K562 (cell line): ENCODE data around the gene THAP2. TPM values are rescaled to one million over a fixed set of nuclear protein-coding genes. Genes with fewer than 3 reads are reported as not detected.

Experiments used
- CBFA2T3 ChIP-seq: fragments of 450-650 bp; IDR thresholded peaks from 2 replicates; pipeline ENCODE4 v1.6.1; 2017
- CBFB ChIP-seq: sonication (generic); formaldehyde crosslinking; IDR thresholded peaks from 2 replicates; pipeline ENCODE4 v1.4.0; 2020; ENCODE audit warnings: mild to moderate bottlenecking, missing genetic modification reagents
- CBX8 ChIP-seq: fragments of 200-600 bp; sonication (generic); IDR thresholded peaks from 2 replicates; pipeline ENCODE4 v1.6.1; 2012; ENCODE audit warnings: borderline replicate concordance, mixed run types, low read depth, mild to moderate bottlenecking, moderate library complexity, mixed read lengths, low read length, control low read depth, inconsistent platforms; ENCODE audit not compliant: poor library complexity, severe bottlenecking; ENCODE audit errors: extremely low read depth
- CHD4 ChIP-seq: fragments of 200-600 bp; sonication (generic); IDR thresholded peaks from 3 replicates; pipeline ENCODE4 v1.6.1; 2012; ENCODE audit warnings: low read depth, mild to moderate bottlenecking, mixed read lengths, low read length, inconsistent platforms; ENCODE audit not compliant: insufficient read depth, insufficient replicate concordance, poor library complexity, severe bottlenecking
- E2F3 ChIP-seq: fragments of 250-450 bp; sonication (Bioruptor Pico); IDR thresholded peaks from 2 replicates; pipeline ENCODE4 v1.4.0; 2020; ENCODE audit warnings: mild to moderate bottlenecking
- GABPA ChIP-seq: fragments of 200-800 bp; sonication (Bioruptor generic); conservative IDR thresholded peaks from 2 replicates; pipeline ENCODE4 v1.6.1; 2016; ENCODE audit warnings: low read depth, missing genetic modification characterization, missing compliant biosample characterization
- GTF2E2 ChIP-seq: fragments of 200-800 bp; sonication (Bioruptor generic); IDR thresholded peaks from 2 replicates; pipeline ENCODE4 v1.6.1; 2016; ENCODE audit warnings: missing genetic modification characterization, missing compliant biosample characterization
- HCFC1 ChIP-seq: IDR thresholded peaks from 2 replicates; pipeline ENCODE4 v1.6.1; 2012; ENCODE audit warnings: low read depth, low read length, improper control_type of control experiment
- IFI16 ChIP-seq: fragments of 250-450 bp; sonication (Bioruptor Pico); IDR thresholded peaks from 2 replicates; pipeline ENCODE4 v2.1.2; 2022; ENCODE audit warnings: mild to moderate bottlenecking, inconsistent platforms
- KAT2B ChIP-seq: IDR thresholded peaks from one replicate; pipeline ENCODE4 v1.6.1; 2012; ENCODE audit warnings: low read depth, mild to moderate bottlenecking, control low read depth, inconsistent platforms, low read length, moderate library complexity
- MTA1 ChIP-seq: fragments of 450-650 bp; IDR thresholded peaks from 2 replicates; pipeline ENCODE4 v1.6.1; 2017; ENCODE audit warnings: borderline replicate concordance
- NCOR1 ChIP-seq: fragments of 450-650 bp; IDR thresholded peaks from 2 replicates; pipeline ENCODE4 v1.6.1; 2016; ENCODE audit warnings: mild to moderate bottlenecking, moderate library complexity
- NUFIP1 ChIP-seq: fragments of 450-650 bp; IDR thresholded peaks from 2 replicates; pipeline ENCODE4 v1.6.1; 2018; ENCODE audit not compliant: partially characterized antibody
- POLR3G ChIP-seq: IDR thresholded peaks from 2 replicates; pipeline ENCODE4 v1.6.1; 2011; ENCODE audit not compliant: insufficient read length, insufficient replicate concordance; ENCODE audit errors: extremely low read depth
- RBM17 ChIP-seq: fragments of 200-400 bp; formaldehyde crosslinking; IDR thresholded peaks from 2 replicates; pipeline ENCODE4 v1.6.1; 2017; ENCODE audit warnings: low read depth, mild to moderate bottlenecking, low read length, borderline replicate concordance
- RBM34 ChIP-seq: fragments of 200-400 bp; formaldehyde crosslinking; IDR thresholded peaks from 2 replicates; pipeline ENCODE4 v1.6.1; 2018; ENCODE audit warnings: low read length, borderline replicate concordance; ENCODE audit not compliant: insufficient read depth
- SMARCE1 ChIP-seq: fragments of 450-650 bp; IDR thresholded peaks from 2 replicates; pipeline ENCODE4 v1.7.1; 2016; ENCODE audit warnings: mild to moderate bottlenecking
- TAF1 ChIP-seq: IDR thresholded peaks from 2 replicates; pipeline ENCODE4 v1.6.1; 2011; ENCODE audit warnings: mild to moderate bottlenecking, low read length, moderate library complexity; ENCODE audit not compliant: insufficient read depth, control insufficient read depth, severe bottlenecking; ENCODE audit errors: extremely low read depth
- TBP ChIP-seq: optimal IDR thresholded peaks from 2 replicates; pipeline ENCODE3; 2011; ENCODE audit warnings: low read depth, low read length, improper control_type of control experiment
- TCF7 ChIP-seq: sonication (generic); IDR thresholded peaks from 2 replicates; pipeline ENCODE4 v1.6.1; 2016; ENCODE audit warnings: antibody characterized with exemption, borderline replicate concordance
- ZNF217 ChIP-seq: sonication (generic); formaldehyde crosslinking; IDR thresholded peaks from 2 replicates; pipeline ENCODE4 v1.8.0; 2022; ENCODE audit warnings: mild to moderate bottlenecking, missing genetic modification reagents
- ZNF24 ChIP-seq: fragments of 450-650 bp; IDR thresholded peaks from 2 replicates; pipeline ENCODE4 v1.6.1; 2016
- ZNF384 ChIP-seq: IDR thresholded peaks from 2 replicates; pipeline ENCODE4 v1.6.1; 2012; ENCODE audit warnings: low read depth, low read length, improper control_type of control experiment
- ZNF717 ChIP-seq: fragments of 250-450 bp; sonication (Bioruptor Pico); IDR thresholded peaks from 2 replicates; pipeline ENCODE4 v1.5.0; 2021
- ZSCAN29 ChIP-seq: fragments of 450-650 bp; IDR thresholded peaks from 2 replicates; pipeline ENCODE4 v1.6.1; 2017
- polyA plus RNA-seq, 8 experiments: library from polyadenylated mRNA; depleted of rRNA in 4 of 8; stranded (reverse) in 5 of 8; unstranded in 3 of 8; fragments of >200 nt; fragmentation: Nextera tagmentation in 2 of 8; fragmentation: Illumina TruSeq in 1 of 8; extraction: Ambion mirVana in 2 of 8; extraction: Trizol in 1 of 8; gene quantifications; 2 replicates each; pipeline versions ENCODE4 v1.2.1 to v1.2.3, GENCODE V29; 2011 to 2014; ENCODE audit warnings: inconsistent platforms in 1 of 8, missing spikeins in 1 of 8
- total RNA-seq, 7 experiments: library from RNA; depleted of rRNA in 6 of 7; stranded (reverse); fragments of >200 nt in 6 of 7; fragmentation: Illumina TruSeq in 2 of 7; extraction: Trizol in 2 of 7; gene quantifications; 2 replicates each; pipeline versions ENCODE4 v1.2.1 to v1.2.3, GENCODE V29; 2011 to 2021; ENCODE audit warnings: low replicate concordance in 1 of 7
- TF ChIP-seq, protein P1 (sequence below), 3 experiments: IDR thresholded peaks in 2 of 3; conservative IDR thresholded peaks in 1 of 3; 2 replicates each; pipeline ENCODE4 v1.5.1; 2011 to 2012; ENCODE audit warnings: low read length in 3 of 3, mild to moderate bottlenecking in 3 of 3, control low read depth in 2 of 3, improper control_type of control experiment in 1 of 3, inconsistent platforms in 1 of 3, low read depth in 1 of 3, mixed read lengths in 1 of 3, moderate library complexity in 1 of 3; ENCODE audit not compliant: insufficient read depth in 2 of 3
- TF ChIP-seq, protein P2 (sequence below): sonication (generic); formaldehyde crosslinking; IDR thresholded peaks from 2 replicates; pipeline ENCODE4 v1.8.0; 2022; ENCODE audit warnings: mild to moderate bottlenecking, missing genetic modification reagents
- TF ChIP-seq, protein P3 (sequence below): fragments of 250-450 bp; sonication (Bioruptor Pico); IDR thresholded peaks from 2 replicates; pipeline ENCODE4 v1.8.0; 2022; ENCODE audit warnings: moderate library complexity, mild to moderate bottlenecking, inconsistent platforms

The THAP2 gene
- total and polyA plus RNA-seq, 9 of the 15 experiments (the other 6 are each of a cell fraction or from before 2014, with no cell fraction given) = 1.8 to 18.9 (median 7.3) TPM

DNA sequence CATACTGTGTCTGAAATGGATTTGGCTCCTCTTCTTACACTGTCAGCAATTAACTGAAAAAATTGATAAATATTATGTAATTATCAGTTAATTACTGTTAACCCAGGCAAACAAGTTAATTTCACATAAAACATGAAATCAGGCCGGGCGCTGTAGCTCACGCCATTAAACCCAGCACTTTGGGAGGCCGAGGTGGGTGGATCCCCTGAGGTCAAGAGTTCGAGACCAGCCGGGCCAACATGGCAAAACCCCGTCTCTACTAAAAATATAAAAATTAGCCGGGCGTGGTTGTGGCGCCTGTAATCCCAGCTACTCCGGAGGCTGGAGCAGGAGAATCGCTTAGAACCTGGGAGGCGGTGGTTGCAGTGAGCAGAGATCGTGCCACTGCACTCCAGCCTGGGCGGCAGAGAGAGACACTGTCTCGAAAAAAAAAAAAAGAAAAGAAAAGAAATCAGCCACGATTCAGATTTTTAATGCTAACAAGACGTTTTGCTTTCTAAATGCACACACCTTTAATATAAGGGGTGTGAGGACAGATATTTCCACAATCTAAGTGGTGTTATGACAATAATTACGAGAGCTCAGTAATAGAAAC lies 21.3 kb downstream of the THAP2 start (continued):
- TF ChIP-seq RBM17 = no peak
- TF ChIP-seq ZNF384 = no peak
- TF ChIP-seq KAT2B = no peak
- no peak for TF ChIP-seq MTA1
- TF ChIP-seq HCFC1 = no peak
- TF ChIP-seq E2F3 (CRISPR knock-in tag) = no peak
- no peak for TF ChIP-seq ZNF24
- no peak for TF ChIP-seq IFI16 (CRISPR knock-in tag)
- no peak for TF ChIP-seq TAF1
- no peak for TF ChIP-seq GTF2E2
- TF ChIP-seq ZNF717 = no peak
- peak; percentile 51 for TF ChIP-seq TBP
- TF ChIP-seq CBX8 = no peak
- TF ChIP-seq TCF7 = no peak
- TF ChIP-seq CBFA2T3 = no peak
- TF ChIP-seq SMARCE1 = 0 out of 2 replicates have a peak, but pooled peaks have one; percentile 16
- TF ChIP-seq NUFIP1 = no peak
- TF ChIP-seq NCOR1 = no peak
- no peak for TF ChIP-seq ZNF217
- no peak for TF ChIP-seq GABPA
- no peak for TF ChIP-seq CBFB (CRISPR knock-in tag)
- TF ChIP-seq, protein P1, sequence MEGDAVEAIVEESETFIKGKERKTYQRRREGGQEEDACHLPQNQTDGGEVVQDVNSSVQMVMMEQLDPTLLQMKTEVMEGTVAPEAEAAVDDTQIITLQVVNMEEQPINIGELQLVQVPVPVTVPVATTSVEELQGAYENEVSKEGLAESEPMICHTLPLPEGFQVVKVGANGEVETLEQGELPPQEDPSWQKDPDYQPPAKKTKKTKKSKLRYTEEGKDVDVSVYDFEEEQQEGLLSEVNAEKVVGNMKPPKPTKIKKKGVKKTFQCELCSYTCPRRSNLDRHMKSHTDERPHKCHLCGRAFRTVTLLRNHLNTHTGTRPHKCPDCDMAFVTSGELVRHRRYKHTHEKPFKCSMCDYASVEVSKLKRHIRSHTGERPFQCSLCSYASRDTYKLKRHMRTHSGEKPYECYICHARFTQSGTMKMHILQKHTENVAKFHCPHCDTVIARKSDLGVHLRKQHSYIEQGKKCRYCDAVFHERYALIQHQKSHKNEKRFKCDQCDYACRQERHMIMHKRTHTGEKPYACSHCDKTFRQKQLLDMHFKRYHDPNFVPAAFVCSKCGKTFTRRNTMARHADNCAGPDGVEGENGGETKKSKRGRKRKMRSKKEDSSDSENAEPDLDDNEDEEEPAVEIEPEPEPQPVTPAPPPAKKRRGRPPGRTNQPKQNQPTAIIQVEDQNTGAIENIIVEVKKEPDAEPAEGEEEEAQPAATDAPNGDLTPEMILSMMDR (IDR thresholded peaks at IDR 0.05 in 2 of 3, conservative IDR thresholded peaks at IDR 0.05 in 1 of 3; ENCODE audit: insufficient read depth in 2 of 3, low read depth in 1 of 3, low read length in 3 of 3) = no peak
- peak; percentile 69 for TF ChIP-seq CHD4
- TF ChIP-seq ZSCAN29 = no peak
- TF ChIP-seq, protein P2, sequence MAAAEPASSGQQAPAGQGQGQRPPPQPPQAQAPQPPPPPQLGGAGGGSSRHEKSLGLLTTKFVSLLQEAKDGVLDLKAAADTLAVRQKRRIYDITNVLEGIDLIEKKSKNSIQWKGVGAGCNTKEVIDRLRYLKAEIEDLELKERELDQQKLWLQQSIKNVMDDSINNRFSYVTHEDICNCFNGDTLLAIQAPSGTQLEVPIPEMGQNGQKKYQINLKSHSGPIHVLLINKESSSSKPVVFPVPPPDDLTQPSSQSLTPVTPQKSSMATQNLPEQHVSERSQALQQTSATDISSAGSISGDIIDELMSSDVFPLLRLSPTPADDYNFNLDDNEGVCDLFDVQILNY (CRISPR knock-in tag) = no peak
- TF ChIP-seq, protein P3, sequence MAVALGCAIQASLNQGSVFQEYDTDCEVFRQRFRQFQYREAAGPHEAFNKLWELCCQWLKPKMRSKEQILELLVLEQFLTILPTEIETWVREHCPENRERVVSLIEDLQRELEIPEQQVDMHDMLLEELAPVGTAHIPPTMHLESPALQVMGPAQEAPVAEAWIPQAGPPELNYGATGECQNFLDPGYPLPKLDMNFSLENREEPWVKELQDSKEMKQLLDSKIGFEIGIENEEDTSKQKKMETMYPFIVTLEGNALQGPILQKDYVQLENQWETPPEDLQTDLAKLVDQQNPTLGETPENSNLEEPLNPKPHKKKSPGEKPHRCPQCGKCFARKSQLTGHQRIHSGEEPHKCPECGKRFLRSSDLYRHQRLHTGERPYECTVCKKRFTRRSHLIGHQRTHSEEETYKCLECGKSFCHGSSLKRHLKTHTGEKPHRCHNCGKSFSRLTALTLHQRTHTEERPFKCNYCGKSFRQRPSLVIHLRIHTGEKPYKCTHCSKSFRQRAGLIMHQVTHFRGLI (CRISPR knock-in tag) = no peak
- no peak for TF ChIP-seq POLR3G
- TF ChIP-seq RBM34 = no peak
